GM19099 (cell line): Measurements from ENCODE around the gene AMBP.

Source experiments
- POLR2A ChIP-seq: IDR thresholded peaks from 3 replicates; pipeline ENCODE4 v1.6.1; 2011; ENCODE audit warnings: low read depth; ENCODE audit not compliant: insufficient read length; ENCODE audit errors: extremely low read depth

AMBP gene

DNA sequence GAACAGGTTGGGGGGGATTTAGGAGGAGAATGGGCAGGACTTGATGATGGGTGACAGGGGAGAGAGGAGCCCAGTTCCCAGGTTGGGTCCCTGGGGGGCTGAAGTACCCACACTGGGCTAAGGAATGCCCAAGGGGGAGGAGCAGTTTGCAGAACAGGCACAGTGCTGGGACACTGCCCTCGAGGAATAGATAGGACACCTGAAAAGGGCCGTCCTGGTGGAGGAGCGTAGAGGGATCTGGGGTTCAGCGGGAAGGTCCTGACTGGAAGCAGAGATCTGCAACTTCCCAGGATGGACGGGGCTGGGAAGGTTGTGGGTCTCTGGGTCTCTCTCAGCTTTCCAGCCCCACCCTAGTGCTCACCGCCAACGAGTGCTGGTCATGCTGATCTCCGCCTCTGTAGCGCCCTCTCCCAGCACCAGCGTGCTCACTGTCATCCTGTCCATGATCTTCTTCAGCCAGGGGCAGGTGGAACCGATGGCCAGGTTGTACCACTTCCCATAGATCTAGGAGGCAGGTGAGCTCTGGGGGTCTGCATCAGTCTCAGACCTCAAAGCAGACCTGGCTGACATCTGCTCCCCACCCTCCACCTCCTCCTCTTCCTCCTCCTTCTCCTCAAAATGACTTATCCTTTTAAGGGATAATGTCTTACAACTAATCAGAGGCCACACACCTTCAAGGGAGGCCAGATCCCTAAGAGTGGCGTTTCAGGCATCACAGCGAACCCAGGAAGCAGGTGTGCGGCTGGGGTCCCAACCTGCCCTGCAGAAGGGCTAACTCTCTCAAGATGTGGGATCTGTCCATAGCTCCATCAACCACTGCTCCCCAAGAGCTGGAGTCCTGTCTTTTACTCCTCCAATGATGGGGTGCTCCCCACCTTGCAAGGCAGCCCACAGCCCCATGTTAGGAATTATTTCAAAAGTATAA is 1.6 kb downstream of the AMBP start:
- no peak for TF ChIP-seq POLR2A

DNA sequence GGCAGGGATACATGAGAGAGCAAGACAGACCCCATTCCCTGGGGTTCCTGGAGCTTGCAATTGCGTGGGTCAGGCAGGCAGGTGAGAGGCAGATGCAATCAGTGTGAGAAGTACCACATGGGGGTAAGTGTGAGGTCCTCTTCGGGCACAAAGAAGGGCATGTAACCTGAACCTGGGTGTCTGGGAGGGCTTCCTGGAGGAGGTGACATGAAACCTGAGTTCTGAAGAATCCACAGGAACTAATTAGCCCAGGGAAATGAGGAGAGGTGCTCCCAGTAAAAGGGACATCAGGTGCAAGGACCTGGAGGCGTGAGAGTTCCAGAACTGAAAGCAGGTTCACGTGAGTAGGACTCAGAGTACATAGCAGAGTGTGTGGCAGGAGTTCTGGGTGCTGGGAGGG is 2.5 kb downstream of the AMBP start:
- no peak for TF ChIP-seq POLR2A

DNA sequence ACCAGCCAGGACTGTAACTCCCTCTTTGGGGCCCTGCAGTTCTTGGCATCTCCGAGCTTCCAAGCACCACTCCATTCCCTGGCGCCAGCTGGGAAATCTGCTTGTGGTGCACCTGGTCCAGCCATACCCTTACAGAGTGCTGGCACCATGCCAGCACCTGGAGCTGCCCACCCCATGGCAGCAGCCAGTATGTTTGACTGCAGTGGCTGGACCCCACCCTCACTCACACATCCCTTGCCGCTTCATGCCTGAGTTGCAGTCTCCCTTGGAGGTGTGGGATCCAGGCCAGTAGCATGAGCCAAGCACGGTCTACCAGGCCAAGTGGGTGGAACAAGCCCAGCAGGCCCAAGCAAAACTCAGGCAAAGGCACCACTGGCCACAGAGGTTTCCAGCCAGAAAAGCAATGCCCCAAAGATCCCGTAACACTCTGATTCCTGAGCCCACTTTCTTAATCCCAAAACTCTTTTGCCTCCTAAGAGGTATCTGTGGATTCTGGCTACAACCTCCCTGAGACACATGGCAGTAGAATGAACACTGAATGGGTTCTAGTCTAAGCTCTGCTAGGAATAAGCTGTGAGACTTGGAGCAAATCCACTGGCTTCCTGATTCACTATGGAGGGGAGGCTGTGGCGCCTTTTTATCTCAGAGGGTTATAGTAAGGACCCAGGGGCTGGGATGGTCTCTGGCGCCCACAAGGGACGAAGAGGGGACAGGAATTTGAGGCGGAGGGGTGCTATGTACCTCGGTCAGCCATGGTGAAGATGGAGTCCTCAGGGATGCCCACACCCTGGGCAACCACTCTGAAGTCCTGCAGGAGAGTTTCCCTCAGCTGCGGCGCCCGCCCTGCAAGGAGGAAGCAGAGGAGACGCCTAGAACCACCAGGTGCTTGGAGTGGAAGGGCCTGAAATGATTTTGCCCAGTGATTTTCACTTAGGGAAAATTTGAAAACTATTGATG is 5.6 kb downstream of the AMBP start:
- no peak for TF ChIP-seq POLR2A

DNA sequence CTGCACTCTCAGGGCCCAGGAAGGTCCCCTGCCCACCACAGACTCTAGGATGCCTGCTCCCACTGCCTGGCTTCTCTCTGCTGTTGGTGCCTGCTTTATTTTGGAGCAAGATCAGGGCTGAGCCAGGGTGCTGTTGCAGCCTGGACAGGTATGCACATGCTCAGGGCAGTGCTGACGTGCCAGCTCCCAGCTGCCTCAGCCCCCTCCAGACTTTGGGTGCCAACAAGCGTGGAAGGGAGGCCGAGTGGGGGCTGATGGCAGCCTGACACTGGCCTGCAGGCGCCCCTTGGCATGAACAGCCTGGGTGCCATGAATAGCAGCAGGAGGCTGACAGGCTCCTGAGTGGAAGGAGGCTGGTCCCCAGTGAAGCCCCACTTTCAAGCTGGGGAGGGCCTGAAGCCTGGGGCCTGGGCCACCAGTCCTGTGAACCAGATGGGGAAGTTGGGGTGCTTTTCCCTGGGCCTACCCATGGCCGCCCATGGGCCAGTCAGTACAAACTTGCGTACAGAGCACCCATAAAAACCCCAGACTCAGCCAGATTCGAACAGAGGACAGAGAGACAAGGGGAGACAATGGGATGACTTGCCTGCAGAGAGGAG is 6.8 kb downstream of the AMBP start:
- no peak for TF ChIP-seq POLR2A

DNA sequence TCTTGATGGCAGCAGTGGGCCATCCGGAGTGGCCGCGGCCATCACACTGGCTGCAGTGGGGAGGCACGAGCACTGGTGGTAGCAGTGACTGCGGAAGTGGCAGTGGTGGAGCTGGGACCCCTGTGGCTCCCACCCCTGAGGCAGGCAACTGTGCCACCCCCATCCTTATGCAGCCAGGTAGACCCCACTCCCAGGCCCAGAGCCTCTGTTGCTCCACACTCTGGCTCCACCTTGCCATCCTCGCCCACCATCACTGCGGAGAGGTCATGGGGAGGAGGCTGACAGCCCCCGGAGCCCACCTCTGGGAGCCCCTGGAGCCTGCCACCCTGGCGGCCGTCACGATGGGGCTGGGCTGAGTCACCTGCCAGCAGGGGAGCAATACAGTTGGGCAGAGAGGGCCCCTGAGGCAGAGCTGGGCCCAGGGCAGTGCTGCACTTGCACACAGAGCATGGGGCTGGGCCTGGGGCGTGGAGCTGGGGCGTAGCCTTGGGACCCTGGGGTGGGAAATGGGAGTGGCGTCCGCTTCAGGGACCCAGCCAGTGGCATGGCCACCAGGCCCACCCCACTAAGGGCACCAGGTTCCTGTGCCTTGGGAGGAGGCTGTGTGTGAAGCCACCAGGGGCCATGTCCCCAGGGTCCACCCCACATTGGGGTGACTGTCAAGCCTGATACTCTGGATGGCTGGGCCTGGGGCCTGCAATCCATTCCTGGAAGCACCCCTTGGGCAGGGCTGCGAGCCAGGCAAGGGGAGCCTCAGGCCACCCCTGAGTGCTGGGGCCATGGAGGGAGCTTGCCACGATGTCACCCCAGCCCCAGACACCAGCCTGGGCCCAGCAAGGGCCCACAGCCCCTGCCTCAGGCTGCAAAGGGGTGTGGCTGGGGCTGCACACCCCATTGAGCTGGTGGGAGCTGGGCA is 7.7 kb downstream of the AMBP start:
- no peak for TF ChIP-seq POLR2A

DNA sequence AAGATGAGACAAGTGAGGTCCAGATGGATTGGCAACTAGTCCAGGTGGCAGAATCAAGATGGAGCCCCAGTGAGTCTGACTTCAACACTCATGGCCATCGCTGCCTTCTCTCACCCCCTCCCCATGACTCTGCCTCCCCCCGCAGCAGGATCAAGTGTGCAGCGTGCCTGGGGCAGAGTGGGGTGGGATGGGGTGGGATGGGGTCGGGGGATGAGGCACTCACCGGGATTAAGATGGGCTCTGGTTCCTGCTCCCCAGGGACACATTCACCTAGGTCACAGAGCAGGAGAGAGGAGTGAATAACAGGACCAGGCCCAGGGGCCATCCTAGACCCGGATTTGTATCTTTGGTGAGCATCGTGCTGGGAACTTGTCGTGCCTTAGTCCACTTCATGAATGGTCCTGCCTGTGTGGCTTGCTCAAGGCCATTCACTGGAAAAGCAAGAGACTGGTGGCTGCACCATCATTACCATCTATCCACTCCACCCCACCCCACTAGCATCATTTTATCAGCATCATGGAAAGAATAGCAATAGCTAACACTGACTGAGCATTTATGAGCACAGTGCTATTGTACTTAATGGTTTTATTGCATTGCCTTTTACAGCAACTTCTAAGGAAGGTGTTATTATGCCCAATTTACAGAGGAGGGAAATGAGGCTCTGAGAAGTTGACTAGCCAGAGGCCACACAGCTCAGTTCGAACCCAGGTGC is 8.5 kb downstream of the AMBP start:
- no peak for TF ChIP-seq POLR2A

DNA sequence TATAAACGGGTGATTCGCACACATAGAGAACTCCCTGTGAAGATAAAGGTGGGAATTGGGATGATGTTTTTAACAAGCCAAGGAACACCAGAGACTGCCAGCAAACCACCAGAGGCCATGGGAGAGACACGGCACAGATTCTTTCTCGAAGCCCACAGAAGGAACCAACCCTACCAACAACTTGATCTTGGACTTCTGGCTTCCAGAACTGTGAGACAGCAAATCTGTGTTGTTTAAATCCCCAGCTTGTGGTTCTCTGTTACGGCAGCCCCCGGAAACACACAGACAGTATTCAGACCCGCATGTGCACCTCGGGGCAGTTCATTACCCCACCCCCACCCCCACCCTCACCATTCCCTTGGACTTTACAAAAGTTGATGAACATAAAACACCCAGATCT is 12.8 kb downstream of the AMBP start:
- TF ChIP-seq POLR2A: no peak

DNA sequence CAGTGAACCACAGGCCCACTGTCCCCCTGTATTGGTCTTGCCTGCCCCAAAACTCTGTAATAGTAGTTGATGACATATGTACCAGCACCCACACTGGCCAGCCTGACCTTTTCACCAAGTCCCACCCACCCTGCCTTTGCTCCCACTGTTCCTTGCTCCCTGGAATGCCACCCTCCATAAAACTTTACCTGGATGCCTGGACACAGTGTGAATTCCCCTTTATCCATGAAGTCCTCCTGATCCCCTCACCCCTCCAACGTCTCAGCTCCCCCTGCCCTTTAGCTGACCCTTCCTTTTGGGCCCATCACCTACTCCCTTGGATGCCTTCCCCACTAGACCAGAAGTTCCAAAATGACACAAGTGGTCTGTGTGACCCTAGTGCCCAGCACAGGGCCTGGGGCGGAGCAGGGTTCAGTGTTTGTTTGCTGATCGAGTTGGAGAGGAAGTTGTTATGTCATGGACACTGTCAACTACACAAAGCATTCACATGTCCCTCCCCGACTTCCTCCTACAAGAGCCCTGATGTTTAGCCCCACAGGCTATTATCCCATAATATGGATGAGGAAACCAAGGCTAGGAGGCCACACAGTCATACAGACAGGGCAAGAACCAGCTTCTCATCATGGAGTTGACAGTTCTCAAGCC is 16.1 kb downstream of the AMBP start:
- no peak for TF ChIP-seq POLR2A

DNA sequence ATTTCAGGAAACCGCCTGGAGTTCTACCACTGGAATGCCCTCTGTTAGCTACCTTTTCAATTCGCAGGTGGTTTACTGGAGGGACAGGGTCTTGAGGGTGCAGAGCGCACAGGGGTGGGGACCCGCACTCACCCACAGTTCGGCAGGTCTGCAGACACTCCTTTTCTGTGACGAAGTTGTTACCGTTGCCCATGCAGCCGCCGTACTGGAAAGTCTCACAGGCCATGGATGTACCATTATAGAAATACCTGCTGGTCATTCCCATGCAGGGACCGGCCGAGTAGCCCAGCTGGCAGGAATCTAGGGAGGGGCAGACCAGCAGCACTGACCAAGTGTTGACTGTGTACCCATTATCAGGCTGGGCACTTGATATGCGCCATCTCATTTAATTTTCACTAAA is 16.8 kb downstream of the AMBP start:
- no peak for TF ChIP-seq POLR2A

DNA sequence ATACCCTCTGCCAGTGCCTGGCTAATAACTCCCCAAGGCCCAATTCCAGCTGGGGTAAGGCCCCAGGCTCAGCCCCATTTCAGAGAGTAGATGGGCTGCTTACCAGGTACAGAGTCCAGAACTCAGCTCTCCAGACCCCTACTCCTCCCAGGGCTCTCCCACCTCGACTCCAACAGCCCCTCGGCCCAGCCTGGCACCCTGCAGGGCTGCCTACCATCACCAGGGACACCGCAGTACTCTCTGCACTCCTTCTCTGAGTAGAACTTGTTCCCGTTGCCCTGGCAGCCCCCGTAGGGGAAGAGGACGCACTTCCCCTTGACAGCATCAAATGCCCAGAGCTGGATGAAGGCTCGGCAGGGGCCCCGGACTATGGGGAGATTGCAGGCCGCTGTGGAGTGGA is 17.4 kb downstream of the AMBP start:
- no peak for TF ChIP-seq POLR2A

DNA sequence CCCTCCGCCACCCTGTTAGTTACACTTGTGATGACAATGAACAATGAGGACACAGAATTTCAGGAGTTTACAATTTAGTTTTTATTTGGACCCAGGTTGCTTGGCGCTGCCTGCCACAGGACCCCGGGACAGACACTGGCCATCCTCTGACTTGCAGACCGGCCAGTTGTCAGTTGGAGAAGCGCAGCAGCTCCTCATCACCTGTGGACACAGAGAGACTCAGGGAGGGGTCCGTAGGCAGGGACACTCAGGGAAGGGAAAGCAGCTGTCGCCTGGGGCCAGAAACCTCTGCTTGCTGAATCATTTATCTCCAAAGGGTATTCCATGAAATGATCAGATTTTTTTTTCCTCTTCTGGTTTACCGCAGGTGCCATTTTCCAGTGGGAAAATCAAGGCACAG is 18.0 kb downstream of the AMBP start:
- no peak for TF ChIP-seq POLR2A

DNA sequence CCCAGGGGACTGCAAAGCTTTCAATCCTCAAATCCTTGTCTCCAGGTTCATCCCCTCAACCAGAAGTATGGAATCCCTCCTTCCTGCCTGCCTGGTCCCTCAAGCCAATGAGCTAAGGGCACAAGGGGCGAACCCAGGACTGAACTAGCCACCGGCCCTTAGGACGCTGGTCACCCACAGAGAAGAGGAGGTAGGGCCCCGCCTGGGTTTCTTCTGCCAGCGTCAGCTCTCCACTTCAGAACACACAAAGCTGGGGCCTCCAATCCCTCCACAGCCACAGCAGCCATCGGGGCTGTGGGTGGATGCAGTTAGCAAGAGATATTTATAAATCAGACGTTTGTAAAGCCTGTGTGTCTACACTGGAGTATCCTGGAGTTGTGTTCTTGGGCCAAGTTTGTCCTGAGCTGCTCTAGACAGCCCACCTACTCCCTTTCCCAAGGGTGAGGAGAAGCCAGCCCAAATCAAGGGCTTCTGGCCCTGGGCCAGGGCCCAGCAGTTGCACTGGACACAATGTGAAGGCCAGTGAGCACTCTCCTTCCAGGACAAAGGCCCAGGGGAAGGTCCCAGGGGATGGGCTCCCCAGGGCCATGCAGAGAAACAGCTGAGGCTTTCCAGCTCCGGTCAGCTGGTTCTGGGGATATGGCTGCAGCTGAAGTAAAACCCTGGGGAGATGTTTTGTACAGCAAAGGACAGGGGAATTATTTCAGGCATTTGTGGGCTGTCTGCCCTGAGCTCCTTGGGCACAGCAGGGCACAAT is 18.9 kb downstream of the AMBP start:
- TF ChIP-seq POLR2A: no peak

DNA sequence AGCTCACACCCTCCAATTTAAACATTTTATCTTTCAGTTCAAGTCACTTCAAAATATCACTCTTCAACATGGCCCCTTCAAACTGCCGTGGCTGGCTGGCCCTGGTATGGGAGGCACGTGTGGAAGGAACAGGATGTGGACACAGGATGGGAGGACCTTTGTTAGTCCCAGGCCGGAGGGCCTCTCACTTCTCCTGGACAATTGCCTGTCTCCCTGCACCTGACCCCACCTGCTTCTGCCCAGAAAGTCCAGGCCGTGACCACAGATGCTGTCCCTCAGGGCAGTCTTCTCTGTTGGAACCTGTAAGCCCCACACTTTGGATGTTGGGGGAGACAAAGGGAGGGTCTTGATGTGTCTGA is 19.4 kb downstream of the AMBP start:
- TF ChIP-seq POLR2A: no peak
